SIG-M5 treated with dmso at 0.1 percent for 504 hours (cell line): Measurements from ENCODE around the gene STS.

Experiments
- DNase-seq: peaks from one replicate; lab custom pipeline; 2025; ENCODE audit not compliant: unreplicated experiment; lab: John Stamatoyannopoulos, UW

The STS gene, protein sequence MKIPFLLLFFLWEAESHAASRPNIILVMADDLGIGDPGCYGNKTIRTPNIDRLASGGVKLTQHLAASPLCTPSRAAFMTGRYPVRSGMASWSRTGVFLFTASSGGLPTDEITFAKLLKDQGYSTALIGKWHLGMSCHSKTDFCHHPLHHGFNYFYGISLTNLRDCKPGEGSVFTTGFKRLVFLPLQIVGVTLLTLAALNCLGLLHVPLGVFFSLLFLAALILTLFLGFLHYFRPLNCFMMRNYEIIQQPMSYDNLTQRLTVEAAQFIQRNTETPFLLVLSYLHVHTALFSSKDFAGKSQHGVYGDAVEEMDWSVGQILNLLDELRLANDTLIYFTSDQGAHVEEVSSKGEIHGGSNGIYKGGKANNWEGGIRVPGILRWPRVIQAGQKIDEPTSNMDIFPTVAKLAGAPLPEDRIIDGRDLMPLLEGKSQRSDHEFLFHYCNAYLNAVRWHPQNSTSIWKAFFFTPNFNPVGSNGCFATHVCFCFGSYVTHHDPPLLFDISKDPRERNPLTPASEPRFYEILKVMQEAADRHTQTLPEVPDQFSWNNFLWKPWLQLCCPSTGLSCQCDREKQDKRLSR

DNA sequence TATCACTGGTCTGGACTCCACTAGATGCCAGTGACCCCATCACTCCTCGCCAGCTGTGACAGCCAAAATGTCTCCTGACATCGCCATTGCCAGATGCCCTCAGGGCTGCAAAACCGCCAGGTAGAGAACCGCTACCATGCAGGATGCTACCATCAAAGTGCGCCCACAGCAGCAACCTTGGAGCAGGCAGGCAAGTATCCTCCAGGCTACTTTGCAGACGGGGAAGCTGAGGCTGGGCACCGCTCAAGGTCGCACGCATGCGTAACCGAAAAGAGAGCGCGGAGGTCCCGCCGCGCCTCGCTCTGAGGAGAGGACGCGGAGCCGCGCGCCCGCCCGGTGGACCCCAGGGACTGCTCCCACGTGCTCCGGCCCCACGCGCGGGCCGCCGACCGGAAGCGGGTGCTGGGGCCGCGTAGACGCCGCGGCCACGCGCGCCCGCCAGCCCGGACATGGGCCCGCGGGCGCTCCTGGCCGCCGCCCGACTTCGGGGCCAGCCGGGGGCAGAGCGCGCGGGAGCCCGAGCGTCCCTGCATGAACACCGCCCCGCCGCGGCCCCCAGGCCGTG lies at the start of gene STS:
Gene STS (plus strand): TSS at position 300 of the 565 bp plus-strand sequence. CDS start 105,488 bp downstream, outside the sequence.
- DNase-seq, result no peak

DNA sequence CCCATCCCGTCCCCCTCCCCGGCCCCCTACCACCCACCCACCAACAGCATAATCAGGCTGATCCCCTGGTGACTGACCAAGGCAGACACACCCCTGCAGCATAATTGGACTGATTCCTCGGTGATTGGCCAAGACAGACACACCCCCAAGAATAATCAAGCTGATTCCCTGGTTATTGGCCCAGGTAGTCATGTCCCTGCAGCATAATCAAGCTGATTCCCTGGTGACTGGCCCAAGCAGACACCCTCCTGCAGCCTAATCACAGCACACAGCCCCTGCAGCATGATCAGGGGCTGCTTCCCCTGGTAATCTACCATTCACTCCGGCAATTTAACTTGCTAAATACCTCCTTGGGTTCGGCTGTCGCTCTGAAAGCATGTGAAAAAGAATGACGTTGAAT lies 47.5 kb upstream of the STS start:
- DNase-seq, result no peak

DNA sequence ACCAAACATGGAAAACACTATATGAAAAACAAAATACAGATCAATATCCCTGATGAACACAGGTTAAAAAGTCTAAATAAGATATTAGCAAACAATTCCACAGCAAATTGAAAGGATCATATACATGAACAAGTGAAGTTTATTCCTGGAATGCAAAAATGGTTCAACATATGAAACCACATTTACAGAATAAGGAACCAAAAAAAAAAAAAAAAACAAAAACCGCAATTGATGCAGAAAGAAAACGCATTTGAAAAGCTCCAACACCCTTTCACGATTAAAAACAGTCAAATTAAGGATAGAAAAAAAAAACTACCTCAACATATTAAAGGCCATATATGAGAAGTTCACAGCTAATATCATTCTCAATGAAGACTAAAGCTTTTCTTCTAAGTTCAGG lies 45.4 kb upstream of the STS start:
- DNase-seq, result no peak

DNA sequence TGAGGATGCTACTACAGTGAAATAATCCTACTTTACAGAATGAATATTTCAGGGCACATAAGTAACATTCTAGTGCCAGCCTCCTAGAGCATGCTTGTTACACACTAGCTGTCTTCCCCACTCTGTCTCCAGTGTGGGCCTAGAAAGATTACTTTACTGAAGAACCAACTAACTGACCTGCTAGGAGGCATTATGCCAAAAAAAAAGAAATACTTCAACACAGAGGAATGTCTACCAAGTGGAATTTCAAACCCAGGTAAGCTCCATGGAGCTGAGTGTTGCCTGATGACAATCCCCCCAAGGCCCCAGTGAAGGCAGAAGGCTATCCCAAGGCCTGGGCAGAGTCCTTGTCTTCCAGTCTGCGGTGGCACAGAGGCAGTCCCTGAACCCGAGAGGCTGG lies 40.9 kb upstream of the STS start:
- DNase-seq, result no peak

DNA sequence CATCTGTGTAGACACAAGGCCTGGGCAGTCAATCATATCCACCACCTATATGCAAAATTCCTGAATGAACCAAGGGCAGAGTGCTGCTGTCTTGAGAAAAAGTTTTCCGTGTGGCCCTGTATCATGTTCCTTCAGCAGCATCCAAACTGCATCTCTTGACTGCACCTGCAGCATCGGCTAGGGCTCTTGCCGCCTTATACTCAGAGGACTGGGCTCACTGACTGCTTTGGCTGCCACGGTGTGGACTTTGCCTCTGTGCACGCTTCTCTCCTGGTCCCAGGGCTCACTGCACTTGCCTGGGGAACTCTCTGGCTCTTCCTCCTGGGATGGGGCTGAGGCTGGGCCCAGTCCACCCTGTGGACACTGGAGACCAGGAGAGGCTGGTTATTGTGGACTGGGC lies 39.5 kb upstream of the STS start:
- no peak for DNase-seq

DNA sequence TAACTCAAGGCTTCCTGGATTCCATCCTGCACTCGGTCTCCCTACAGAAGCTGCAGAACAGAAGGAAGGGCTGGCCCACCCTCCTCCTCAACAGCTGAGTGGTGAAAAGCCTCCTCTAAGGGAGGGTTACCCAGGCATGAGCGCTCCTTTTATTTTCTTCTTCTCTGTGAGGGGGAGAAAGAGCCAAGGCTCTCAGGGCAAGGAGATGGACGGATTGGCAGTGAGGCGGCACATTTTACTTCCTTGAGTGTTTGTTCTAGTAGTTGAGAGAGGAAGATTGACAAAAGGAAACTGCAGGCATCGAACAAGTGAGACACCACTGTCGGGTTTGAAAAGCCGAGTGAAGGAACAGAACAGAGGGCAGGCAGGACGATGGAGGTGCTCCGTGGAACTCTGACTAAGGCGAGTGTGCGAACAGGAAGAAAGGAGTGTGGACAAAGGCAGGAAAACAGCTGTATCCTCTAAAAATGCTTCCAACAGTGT lies 38.4 kb upstream of the STS start:
- DNase-seq, result no peak

DNA sequence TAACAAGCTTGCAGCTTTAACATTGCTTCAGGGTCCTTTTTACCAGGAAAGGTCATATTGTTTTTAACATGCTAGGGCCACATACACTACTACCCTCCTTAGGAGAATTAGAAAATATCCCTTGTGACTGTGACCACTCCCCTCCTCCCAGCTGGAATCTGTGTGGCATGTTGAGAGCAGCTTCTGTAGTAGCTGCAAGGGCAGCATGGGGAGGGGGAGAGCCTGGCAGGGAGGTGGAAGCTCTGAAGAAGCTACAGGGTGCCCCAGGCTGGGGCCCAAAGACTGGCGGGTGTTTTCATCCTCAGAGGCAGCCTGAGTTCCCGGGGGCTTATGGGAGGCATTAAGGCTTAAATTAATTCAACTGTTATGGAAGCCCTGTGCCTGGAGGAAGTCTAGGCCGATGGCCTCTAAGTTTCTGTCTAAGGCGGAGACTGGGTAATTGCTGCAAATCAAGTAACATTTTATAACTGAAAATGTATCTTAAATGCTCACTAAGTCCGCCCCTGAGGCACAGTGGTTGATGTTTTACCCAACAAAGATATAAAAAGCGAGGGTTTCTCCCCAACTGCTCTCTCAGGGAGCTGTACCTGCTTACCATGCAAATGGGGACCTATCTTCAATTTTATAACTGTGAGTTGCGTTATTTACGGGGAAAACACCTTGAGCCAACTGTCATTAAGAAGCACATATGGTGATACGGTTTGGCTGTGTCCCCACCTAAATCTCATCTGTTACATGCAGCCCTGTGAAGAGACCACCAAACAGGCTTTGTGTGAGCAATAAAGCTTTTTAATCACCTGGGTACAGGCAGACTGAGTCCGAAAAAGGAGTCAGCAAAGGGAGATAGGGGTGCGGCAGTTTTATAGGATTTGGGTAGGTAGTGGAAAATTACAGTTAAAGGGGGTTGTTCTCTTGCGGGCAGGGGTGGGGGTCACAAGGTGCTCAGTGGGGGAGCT lies 37.4 kb upstream of the STS start:
- no peak for DNase-seq

DNA sequence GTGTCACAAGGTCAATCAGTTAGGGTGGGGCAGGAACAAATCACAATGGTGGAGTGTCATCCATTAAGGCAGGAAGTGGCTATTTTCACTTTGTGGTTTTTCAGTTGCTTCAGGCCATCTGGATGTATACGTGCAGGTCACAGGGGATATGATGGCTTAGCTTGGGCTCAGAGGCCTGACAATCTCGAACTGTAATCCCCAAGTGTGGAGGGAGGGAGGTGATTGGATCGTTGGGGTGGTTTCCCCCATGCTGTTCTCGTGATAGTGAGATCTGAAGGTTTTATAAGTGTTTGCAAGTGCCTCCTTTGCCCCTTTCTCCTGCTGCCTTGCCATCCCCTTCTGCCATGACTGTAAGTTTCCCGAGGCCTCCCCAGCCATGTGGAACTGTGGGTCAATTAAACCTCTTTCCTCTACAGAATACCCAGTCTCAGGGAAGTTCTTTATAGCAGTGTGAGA lies 36.7 kb upstream of the STS start:
- no peak for DNase-seq

DNA sequence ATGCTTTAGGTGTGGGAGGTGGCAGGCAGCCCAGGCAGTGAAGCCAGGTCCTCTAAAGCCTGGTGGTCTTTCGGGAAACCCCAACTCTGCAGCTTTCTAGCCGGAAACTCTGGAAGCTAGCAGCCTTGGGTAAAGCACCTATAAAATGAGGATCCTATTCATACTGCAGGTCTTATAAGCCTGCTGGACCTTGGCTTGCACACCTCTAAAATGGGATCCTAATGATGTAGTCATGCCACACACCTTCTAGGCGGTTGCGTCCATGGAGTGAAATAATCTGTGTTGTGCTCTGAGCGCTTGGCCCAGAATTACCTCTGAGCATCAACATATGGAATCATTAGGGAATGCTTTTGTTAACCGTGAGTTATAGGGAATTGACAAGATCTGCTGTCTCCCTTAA lies 36.0 kb upstream of the STS start:
- DNase-seq, result no peak

DNA sequence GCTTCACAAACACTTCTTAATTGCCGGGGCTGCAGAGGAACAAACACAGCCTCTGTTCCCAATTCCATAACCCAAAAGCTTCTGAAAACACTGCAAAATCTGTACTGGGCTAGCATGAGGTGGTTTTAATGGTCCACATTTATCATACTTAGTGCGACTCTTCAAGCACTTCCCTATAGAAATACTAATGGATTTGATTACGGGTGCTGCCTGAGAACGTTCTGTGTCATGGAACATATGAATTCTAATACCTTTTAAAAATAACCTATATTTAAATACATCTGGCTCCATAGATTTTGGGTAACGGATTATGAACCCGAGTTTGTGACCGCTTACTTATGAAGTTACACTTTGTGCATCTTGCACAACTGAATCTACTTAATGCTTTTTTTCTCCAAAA lies 35.4 kb upstream of the STS start:
- DNase-seq, result no peak

DNA sequence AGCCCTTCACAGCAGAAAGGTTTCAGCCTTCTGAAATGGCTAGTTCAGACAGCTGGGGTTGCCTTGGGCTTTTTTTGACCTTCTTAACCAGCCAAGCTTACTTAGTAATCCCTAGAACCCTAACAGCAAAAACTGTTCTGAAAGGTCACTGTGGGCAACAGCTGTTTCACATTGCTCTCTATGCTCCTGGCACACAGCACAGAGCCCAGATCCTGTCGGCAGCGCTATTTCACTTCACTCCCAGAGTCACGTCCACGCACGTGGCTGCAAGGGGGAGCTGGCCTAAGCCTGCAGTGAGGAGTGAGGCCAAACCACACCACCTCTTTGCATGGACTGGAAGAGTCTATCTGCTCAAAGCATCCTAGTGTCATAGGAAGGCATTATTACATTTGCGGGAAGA lies 32.0 kb upstream of the STS start:
- no peak for DNase-seq

DNA sequence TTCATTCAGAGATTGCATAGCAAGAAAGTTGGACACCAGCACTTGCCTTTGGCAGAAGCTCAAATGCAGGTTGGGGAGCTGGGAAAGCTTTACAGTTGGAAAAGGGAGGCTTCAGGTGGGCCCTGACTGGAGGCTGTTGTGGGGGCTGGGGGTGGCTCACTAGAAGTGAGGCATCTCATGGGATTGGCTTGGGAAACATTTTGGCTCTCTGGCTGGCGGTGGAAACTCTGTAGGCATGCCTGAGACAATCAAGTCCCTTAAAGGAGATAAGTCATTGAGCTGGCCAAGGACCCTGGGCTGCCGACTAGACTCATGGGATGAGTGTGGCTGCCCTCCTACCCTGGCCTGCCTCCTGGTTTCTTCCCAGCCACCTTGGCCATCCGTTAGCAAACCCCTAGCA lies 31.4 kb upstream of the STS start:
- DNase-seq, result no peak

DNA sequence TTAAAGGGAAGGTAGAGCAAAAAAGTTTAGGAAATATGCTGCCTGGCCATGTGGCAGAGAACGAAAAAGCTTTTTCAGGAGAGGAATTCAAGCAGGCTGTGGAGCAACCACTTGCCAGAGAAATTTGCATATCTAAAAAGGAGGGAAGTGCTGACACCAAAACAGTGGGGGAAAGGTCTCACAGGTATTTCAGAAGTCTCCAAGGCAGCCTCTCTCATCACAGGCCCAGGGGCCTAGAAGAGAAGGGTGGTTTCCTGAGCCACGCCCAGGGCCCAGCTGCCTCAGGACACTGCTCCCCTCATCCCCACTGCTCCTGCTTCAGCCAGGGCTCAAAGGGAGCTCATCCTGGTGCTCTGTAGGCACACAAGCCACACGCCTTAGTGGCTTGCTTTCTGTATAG lies 29.9 kb upstream of the STS start:
- no peak for DNase-seq

DNA sequence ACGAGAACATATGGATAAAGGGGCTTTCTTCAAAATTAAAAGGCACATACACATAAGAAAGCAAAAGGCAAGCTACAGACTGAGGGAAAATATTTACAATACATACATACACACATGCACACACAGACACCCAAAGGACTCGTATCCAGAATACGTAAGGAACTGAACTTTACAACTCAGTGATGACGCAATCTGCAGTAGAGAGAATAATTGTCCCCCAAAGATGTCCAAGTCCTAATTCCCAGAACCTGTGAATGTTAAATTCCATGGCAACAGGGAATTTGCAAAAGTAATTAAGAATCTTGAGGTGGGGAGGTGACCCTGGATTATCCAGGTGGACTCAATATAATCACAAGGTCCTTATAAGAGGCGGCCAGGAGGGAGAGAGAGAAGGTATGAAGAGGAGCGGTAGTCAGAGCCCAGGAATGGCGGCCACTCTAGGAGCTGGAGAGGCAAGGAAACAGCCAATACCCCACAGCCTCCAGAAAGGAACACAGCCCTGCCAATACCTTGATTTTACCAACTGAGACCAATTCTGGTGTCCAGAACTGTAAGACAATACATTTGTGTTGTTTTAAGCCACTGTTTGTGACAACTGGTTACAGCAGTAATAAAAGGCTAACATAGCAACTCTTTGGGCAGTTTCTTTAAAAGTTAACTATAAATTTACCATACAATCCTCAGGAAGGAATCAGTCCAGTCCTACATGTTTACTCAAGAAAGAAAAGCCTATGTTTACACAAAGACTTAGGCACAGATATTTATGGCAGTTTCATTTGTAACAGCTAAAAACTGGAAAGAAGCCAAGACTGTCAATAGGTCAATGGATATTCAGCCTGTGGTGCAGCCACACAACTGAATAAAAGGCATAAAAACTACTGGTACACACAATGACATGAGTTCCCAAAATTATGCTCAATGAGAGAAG lies 27.3 kb upstream of the STS start:
- DNase-seq, result peak; percentile 13

DNA sequence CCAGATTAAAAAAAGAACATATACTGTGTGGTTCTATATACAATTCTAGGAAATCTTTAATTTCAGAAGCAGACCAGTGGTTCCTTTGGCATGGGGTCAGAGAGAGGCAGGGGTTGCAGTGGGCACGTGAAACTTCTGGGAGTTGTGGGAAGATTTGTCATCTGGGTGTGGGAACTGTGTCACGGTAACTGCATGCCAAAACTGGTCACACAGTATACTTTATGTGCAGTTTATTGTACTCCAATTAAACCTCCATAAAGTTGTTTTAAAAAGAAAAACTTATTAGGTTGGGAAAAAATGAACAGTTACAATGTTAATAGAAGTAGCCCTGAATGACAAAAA lies 26.7 kb upstream of the STS start:
- no peak for DNase-seq

DNA sequence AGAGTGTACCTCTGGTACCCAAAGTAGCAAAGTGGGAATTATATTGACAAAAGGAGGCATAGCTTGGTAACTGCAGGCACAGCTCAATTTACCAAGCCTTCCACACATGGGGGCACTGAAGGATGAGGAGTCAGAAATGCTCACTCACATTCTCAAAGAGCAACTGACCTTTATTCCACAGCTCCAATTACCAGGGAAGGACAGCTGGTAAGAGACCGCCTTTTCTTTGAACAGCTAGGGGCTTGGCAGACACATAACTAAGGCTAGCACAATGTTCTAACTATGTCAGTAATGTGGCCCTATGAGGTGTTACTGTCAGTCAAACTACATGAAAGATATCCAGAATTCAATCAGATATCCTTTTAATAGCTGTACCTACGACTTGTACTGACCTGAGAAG lies 20.5 kb upstream of the STS start:
- DNase-seq, result no peak

DNA sequence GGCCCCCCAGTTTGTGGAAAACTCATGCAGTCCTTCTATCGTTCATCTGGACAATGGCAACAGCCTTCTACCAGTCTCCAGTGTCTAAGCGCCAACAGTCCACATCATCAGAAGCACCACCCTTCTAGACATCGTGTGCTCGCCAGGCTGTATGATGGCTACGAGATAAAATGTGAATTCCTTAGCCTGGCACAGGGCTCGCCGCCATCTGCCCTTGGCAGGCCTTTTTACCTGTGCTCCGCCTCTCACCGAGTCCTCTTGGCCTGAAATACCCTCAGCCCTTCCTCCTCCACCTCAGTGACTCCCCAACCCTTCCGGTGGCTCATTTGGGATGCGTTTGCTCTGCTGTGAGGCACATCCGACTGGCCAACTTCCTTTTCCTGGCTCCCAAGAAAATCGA lies 15.9 kb upstream of the STS start:
- no peak for DNase-seq

DNA sequence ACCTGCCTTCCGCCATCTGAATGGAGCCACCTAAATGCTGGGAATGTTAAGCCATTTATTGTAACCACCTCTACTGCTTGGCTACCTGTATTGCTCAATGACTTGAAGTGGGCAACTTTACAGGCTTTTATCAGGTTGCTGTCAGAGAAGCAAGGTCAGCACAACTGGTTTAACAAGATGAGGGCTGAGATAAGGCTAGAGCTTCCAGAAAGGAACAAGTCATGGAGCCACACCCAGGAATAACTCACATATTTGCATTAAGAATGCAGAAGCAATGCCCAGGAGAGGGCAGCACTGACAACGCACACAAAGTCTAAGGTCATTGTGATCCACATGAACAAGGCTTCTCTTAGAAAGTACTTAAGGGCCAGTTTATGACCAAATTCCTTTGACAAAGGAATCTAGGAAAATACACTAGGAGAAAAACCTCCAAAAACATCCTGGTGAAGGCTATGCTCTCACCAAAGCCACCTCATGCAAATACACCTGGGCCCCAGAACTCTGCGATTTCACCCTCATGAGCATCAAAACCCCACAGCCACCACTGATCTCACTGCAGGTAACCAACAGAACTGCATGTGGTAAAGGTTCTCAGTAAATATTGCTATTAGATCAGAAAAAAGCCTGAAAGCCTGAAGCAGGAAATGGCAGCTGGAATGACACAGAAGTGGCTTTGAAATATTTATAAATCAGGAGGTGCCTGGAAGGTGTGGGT lies 15.0 kb upstream of the STS start:
- DNase-seq, result peak; percentile 69

DNA sequence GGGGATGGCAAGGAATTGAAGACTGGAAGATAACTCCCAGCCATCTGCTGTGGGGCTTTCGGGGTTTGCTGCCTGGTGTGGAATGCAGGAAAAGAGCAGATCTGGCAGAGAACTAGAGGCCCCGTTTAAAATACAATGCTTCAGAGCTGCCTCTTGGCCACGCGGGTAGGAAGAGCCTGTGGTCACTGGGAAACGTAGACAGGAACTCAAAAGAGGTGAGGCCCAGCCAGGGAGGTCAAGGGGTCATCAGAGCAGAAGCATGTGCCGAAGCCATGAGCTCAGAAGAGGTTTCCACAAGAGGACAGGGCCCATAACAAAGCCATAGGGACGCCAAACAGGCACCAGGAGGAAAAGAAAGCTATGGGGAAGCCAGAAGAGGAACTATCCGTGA lies 14.5 kb upstream of the STS start:
- DNase-seq, result no peak

DNA sequence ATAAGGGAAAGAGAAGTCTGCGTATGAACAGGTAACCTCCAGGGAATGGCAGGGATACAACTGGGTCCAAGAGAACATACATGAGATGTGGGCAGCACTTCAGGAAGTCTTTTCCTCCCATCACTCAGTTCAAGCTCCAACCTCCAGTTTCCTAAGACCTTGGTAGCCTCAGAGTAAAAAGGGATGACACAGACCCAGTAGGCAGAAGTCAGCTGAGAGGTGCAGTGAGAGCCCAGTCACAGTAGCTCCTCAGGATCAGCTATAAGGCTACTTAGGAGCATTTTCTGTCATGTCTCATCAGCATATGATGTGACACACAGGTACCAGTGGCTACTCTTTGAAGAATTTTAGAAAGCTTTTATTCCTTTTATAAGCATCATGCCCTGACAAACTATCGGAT lies 12.5 kb upstream of the STS start:
- no peak for DNase-seq
